Measurements from ENCODE around the gene IFNA13. TPM values are rescaled to one million over a fixed set of nuclear protein-coding genes. Genes with fewer than 3 reads are reported as not detected.

The IFNA13 gene
- polyA plus RNA-seq, 1 of the 3 experiments (the other 2 are of a cell fraction): not detected

GRCh38 chr9:21334701-21335632 is 32.9 kb downstream of the IFNA13 start, which contains the start of gene KLHL9:
KLHL9 (minus strand) TSS chr9:21335404; CDS start chr9:21334859, 545 bp downstream.
- POLR2A ChIA-PET: interaction anchor here (0.7 to 0.9 kb wide), 2 partner anchors 225 to 467 kb away, joined by 3 read pairs; no protein-coding TSS in a partner anchor
- no peaks in the 10 kb centered on the region for H3K9me2 ChIP-seq
- DNase-seq: peak; percentile 97
- peaks cover 52% of the 10 kb centered on the region for H3K79me2 ChIP-seq (ENCODE audit: insufficient read depth)
- CTCF ChIA-PET: interaction anchor here (0.7 to 8.2 kb wide), 9 partner anchors 9 to 674 kb away, joined by 3 to 143 read pairs (median 6); partner anchors contain the start of gene CDKN2B
- peaks cover 6 to 28% of the 10 kb centered on the region in 2 experiments for H3K36me3 ChIP-seq (replicated peaks in 1 of 2; ENCODE audit: control insufficient read depth in 1 of 2, insufficient read depth in 2 of 2, low read length in 1 of 2)
- H4K20me1 ChIP-seq (ENCODE audit: insufficient read depth): peaks cover 41% of the 10 kb centered on the region
- WGBS (ENCODE audit: low lambda C conversion rate): under 1% methylated on average over 27 of the region's 55 CpGs
- H3K4me1 ChIP-seq (ENCODE audit: control insufficient read depth in 1 of 2, insufficient read depth in 2 of 2, low read depth in 1 of 2, low read length in 1 of 2): peaks cover 7 to 28% of the 10 kb centered on the region in 2 experiments; a peak in 3 of 4 replicates
- peak within 1 kb of the TSS; percentile 99 for H3K9ac ChIP-seq
- no peaks in the 10 kb centered on the region for H3F3A ChIP-seq (replicated peaks; ENCODE audit: insufficient read depth)
- peak within 1 kb of the TSS; percentile 83 to 90 for H3K27ac ChIP-seq (ENCODE audit: low read depth in 2 of 2, low read length in 1 of 2)
- H3K9me3 ChIP-seq: no peaks in the 10 kb centered on the region
- peaks cover 7% of the 10 kb centered on the region; the same call in 1 of the 2 replicates for H3K27me3 ChIP-seq (ENCODE audit: insufficient read depth)
- no peak for TF ChIP-seq MXI1 (IDR thresholded peaks at IDR 0.05; ENCODE audit: low read depth, low read length)
- TF ChIP-seq NRF1 (IDR thresholded peaks at IDR 0.05; ENCODE audit: low read depth, low read length): peak; percentile 67
- no peak for TF ChIP-seq FOSL2 (IDR thresholded peaks at IDR 0.05; ENCODE audit: borderline replicate concordance, low read depth)
- peak; percentile 23; the same call in 1 of the 2 replicates for TF ChIP-seq SIN3A (IDR thresholded peaks at IDR 0.05; ENCODE audit: borderline replicate concordance, low read depth, low read length)
- TF ChIP-seq RCOR1 (IDR thresholded peaks at IDR 0.05; ENCODE audit: low read length): no peak
- no peak for TF ChIP-seq NFIC (IDR thresholded peaks at IDR 0.05; ENCODE audit: borderline replicate concordance)
- TF ChIP-seq YY1 (IDR thresholded peaks at IDR 0.05; ENCODE audit: low read depth): no peak
- peak; percentile 35 for TF ChIP-seq GABPA (IDR thresholded peaks at IDR 0.05; ENCODE audit: low read depth)
- TF ChIP-seq TAF1 (IDR thresholded peaks at IDR 0.05; ENCODE audit: borderline replicate concordance, low read depth, low read length): peak; percentile 76
- peak; percentile 58; the same call in 1 of the 2 replicates for TF ChIP-seq MAX (IDR thresholded peaks at IDR 0.05; ENCODE audit: low read depth)
- TF ChIP-seq EP300 (IDR thresholded peaks at IDR 0.05; ENCODE audit: borderline replicate concordance in 1 of 2, low read depth in 1 of 2, low read length in 1 of 2): peak in 1 of 2 experiments; percentile 24; a peak in 1 of 4 replicates
- TF ChIP-seq RFX5 (IDR thresholded peaks at IDR 0.05; ENCODE audit: low read length): no peak
- TF ChIP-seq USF1 (IDR thresholded peaks at IDR 0.05; ENCODE audit: borderline replicate concordance, low read depth): 0 out of 2 replicates have a peak, but pooled peaks have one; percentile 24
- no peak for TF ChIP-seq ZBTB33 (IDR thresholded peaks at IDR 0.05; ENCODE audit: borderline replicate concordance, low read depth)
- TF ChIP-seq TEAD4 (IDR thresholded peaks at IDR 0.05; ENCODE audit: borderline replicate concordance, insufficient read depth): no peak
- TF ChIP-seq ELF1 (IDR thresholded peaks at IDR 0.05): peak; percentile 91
- TF ChIP-seq POLR2AphosphoS5 (IDR thresholded peaks at IDR 0.05; ENCODE audit: low read depth, low read length): peak; percentile 88
- H3K4me3 ChIP-seq (ENCODE audit: low read depth in 2 of 2, low read length in 1 of 2): peak within 1 kb of the TSS; percentile 89 to 96
- peak within 1 kb of the TSS; percentile 82 for H3K4me2 ChIP-seq
- peak within 1 kb of the TSS; percentile 95 for H2AFZ ChIP-seq (ENCODE audit: low read depth)
